VCaP (cell line): ENCODE measurements around the gene NR1D1.
A peak's percentile ranks its signal among the peaks of the same experiment; 100 is the strongest.

Experiments used
- H3K27ac ChIP-seq: fragments of 450-650 bp; 2 replicates; pipeline ENCODE4 v1.5.1; 2017
- TF ChIP-seq, protein P1 (sequence below): fragments of 450-650 bp; conservative IDR thresholded peaks from 2 replicates; pipeline ENCODE4 v1.5.1; 2017; ENCODE audit warnings: mild to moderate bottlenecking, moderate library complexity

The NR1D1 gene

GRCh38 chr17:40104594-40105486, 4.5 kb upstream of the NR1D1 start:
- H3K27ac ChIP-seq: no peak overlapping the region
- TF ChIP-seq, protein P1, sequence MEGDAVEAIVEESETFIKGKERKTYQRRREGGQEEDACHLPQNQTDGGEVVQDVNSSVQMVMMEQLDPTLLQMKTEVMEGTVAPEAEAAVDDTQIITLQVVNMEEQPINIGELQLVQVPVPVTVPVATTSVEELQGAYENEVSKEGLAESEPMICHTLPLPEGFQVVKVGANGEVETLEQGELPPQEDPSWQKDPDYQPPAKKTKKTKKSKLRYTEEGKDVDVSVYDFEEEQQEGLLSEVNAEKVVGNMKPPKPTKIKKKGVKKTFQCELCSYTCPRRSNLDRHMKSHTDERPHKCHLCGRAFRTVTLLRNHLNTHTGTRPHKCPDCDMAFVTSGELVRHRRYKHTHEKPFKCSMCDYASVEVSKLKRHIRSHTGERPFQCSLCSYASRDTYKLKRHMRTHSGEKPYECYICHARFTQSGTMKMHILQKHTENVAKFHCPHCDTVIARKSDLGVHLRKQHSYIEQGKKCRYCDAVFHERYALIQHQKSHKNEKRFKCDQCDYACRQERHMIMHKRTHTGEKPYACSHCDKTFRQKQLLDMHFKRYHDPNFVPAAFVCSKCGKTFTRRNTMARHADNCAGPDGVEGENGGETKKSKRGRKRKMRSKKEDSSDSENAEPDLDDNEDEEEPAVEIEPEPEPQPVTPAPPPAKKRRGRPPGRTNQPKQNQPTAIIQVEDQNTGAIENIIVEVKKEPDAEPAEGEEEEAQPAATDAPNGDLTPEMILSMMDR: no peak

GRCh38 chr17:40103688-40104087, 3.3 kb upstream of the NR1D1 start:
- TF ChIP-seq, protein P1: no peak
- H3K27ac ChIP-seq: no peak overlapping the region

- TF ChIP-seq, protein P1: no peak
- no peak overlapping the region for H3K27ac ChIP-seq
Observed at GRCh38 chr17:40103071-40103661, 2.8 kb upstream of the NR1D1 start.

DNA sequence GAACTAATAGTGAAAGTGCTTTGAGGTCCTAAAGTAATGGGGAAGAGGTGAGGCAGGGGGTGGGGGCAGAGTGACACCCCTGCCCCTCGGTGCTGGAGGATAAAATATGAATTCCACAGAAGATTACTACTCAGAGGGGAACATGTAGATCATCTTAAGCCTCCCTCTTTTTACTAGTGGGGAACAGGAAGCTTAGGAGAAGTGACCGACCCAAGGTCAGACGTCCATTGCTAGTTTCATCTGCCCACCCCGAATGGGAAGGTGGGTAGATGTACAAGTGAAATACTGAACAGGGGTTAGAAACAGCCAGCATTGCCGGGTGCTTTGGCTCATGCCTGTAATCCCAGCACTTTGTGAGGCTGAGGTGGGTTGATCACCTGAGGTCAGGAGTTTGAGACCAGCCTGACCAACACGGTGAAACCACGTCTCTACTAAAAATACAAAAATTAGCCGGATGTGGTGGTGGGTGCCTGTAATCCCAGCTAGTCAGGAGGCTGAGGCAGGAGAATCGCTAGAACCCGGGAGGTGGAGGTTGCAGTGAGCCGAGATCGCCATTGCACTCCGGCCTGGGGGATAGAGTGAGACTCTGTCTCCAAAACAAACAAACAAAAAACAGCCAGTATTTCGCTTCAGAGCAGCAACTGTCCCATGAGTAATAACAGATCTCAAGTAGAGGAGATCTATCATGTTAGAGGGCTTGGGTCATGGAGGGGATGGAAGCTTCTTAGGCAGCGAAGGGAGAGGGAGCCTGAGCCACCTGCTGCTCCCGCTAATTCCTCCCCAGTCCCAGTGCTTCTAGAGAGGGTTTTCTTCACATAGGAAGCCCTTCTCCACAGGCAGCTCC, 1.2 kb upstream of the NR1D1 start:
- TF ChIP-seq, protein P1: no peak
- H3K27ac ChIP-seq: peak overlapping the region; percentile 75

DNA sequence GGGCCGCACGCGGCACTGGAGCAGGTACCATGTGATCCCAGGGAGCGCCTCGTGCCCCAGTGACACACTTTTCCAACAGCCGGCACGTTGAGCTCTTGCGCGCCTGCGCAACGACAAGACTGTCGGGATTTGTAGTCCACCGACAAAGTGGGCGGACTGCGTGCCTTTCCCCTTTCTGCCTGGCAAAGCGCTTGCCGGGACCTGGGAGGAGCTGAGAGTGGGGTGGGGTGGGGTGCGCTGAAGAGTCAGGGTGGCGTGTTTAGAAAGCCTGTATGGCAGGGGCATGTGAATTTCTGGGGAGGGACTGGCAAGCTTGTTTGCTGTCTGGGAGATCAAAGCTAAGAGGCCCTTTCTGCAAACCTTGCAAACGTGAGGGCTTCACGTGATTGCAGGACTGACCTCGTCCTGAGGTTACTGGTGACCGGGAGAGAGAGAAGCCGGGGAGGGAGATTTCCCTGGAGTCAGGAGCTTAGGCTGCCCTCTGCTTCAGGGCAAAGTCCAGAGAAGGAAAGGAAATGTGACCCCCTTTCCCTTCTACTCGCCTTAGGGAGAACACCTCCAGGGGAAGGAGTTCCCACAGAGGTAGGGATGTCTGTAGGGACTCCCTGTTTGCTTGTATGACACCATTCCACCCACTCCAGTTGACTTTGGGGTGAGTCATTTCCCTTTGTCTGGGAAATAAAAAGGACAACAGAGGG, 429 bp upstream of the NR1D1 start:
- TF ChIP-seq, protein P1: no peak
- peak overlapping the region; percentile 75 for H3K27ac ChIP-seq

- H3K27ac ChIP-seq: peak overlapping the region; percentile 75
- TF ChIP-seq, protein P1: no peak
Observed at GRCh38 chr17:40099619-40100418, 570 bp downstream of the NR1D1 start.
